Stimulated activated naive CD4-positive, alpha-beta T cell (primary cell): Measurements from ENCODE around the gene MOV10L1.
"Not testable (repeated sequence)": the region's sequence is repeated elsewhere in the genome, so short reads cannot be mapped to it uniquely, and the experiment has no call there.

Experiments used
- DNase-seq, 6 experiments: peaks; one replicate each; lab custom pipeline; 2025; lab: John Stamatoyannopoulos, UW

MOV10L1 gene

GRCh38 chr22:50138041-50138440, 48.2 kb downstream of the MOV10L1 start:
- DNase-seq: no peak

GRCh38 chr22:50138988-50139387, 49.2 kb downstream of the MOV10L1 start:
- DNase-seq: no peak

GRCh38 chr22:50139843-50140415, 50.1 kb downstream of the MOV10L1 start:
- DNase-seq: no peak

- DNase-seq: no peak
Observed at GRCh38 chr22:50140615-50141014, 50.8 kb downstream of the MOV10L1 start.

- DNase-seq: no peak
Observed at GRCh38 chr22:50141462-50141861, 51.7 kb downstream of the MOV10L1 start.

- no peak for DNase-seq
Observed at GRCh38 chr22:50141891-50142363, 52.1 kb downstream of the MOV10L1 start.

GRCh38 chr22:50143096-50143495, 53.3 kb downstream of the MOV10L1 start:
- no peak for DNase-seq

GRCh38 chr22:50144005-50144614, 54.3 kb downstream of the MOV10L1 start:
- no peak for DNase-seq

GRCh38 chr22:50145721-50146438, 56.1 kb downstream of the MOV10L1 start:
- no peak for DNase-seq

GRCh38 chr22:50146439-50147238, 56.8 kb downstream of the MOV10L1 start:
- no peak for DNase-seq

- not testable (repeated sequence) for DNase-seq
Observed at GRCh38 chr22:50147258-50148165, 57.7 kb downstream of the MOV10L1 start.

GRCh38 chr22:50148166-50148500, 58.3 kb downstream of the MOV10L1 start:
- DNase-seq: no peak

- peak; percentile 49 to 78 (median 58) for DNase-seq
Observed at GRCh38 chr22:50148991-50149721, 59.4 kb downstream of the MOV10L1 start.

- DNase-seq: no peak
Observed at GRCh38 chr22:50150161-50151129, 60.6 kb downstream of the MOV10L1 start.

GRCh38 chr22:50151571-50152537, 62.0 kb downstream of the MOV10L1 start:
- DNase-seq: no peak

GRCh38 chr22:50153056-50153755, 63.4 kb downstream of the MOV10L1 start:
- DNase-seq: no peak

- DNase-seq: no peak
Observed at GRCh38 chr22:50153756-50154140, 63.9 kb downstream of the MOV10L1 start.
